H1 (cell line): ENCODE measurements around the gene KISS1R.
"Not testable (repeated sequence)": the region's sequence is repeated elsewhere in the genome, so short reads cannot be mapped to it uniquely, and the experiment has no call there.

ENCODE experiments used
- CEBPB ChIP-seq: IDR thresholded peaks from 2 replicates; pipeline ENCODE4 v1.6.1; 2012; ENCODE audit warnings: low read depth, low read length
- EZH2 ChIP-seq: fragments of 200-600 bp; sonication (generic); IDR thresholded peaks from 2 replicates; pipeline ENCODE4 v1.7.1; 2012; ENCODE audit warnings: low read depth, mild to moderate bottlenecking, moderate library complexity, low read length, inconsistent platforms; ENCODE audit not compliant: severe bottlenecking
- MAX ChIP-seq: IDR thresholded peaks from 2 replicates; pipeline ENCODE4 v1.6.1; 2012; ENCODE audit warnings: inconsistent platforms
- POLR2A ChIP-seq, 2 experiments: IDR thresholded peaks; 1 replicate in 1 of 2; 2 replicates in 1 of 2; pipeline ENCODE4 v1.6.1; 2011; ENCODE audit warnings: low read depth in 2 of 2, low read length in 2 of 2, mild to moderate bottlenecking in 2 of 2; ENCODE audit errors: control extremely low read depth in 1 of 2
- POLR2AphosphoS5 ChIP-seq: IDR thresholded peaks from 2 replicates; pipeline ENCODE4 v1.6.1; 2011; ENCODE audit warnings: low read depth, low read length
- RNF2 ChIP-seq: fragments of 200-900, 300-1000 bp; sonication (generic); IDR thresholded peaks from 2 replicates; pipeline ENCODE4 v1.7.1; 2016; ENCODE audit warnings: borderline replicate concordance, low read depth, mild to moderate bottlenecking, antibody characterized with exemption, low read length; ENCODE audit not compliant: poor library complexity, severe bottlenecking; ENCODE audit errors: missing control alignments
- SIN3A ChIP-seq, 2 experiments: IDR thresholded peaks in 1 of 2; conservative IDR thresholded peaks in 1 of 2; 2 replicates each; pipeline ENCODE4 v1.6.1; 2011 to 2012; ENCODE audit warnings: low read length in 2 of 2, improper control_type of control experiment in 1 of 2, low read depth in 1 of 2, mild to moderate bottlenecking in 1 of 2
- SP1 ChIP-seq: IDR thresholded peaks from 2 replicates; pipeline ENCODE4 v1.6.1; 2011; ENCODE audit warnings: low read depth, low read length
- SUZ12 ChIP-seq: fragments of 200-600 bp; sonication (generic); IDR thresholded peaks from 2 replicates; pipeline ENCODE4 v1.6.1; 2012; ENCODE audit warnings: mild to moderate bottlenecking, inconsistent platforms, low read length, moderate library complexity, mixed read lengths
- TF ChIP-seq, protein P1 (sequence below), 3 experiments: IDR thresholded peaks; 1 replicate in 2 of 3; 2 replicates in 1 of 3; pipeline versions ENCODE4 v1.5.1 to v1.6.1; 2011; ENCODE audit warnings: low read length in 3 of 3, mild to moderate bottlenecking in 3 of 3, inconsistent platforms in 2 of 3, low read depth in 1 of 3, moderate library complexity in 1 of 3; ENCODE audit not compliant: insufficient read depth in 1 of 3; ENCODE audit errors: control extremely low read depth in 1 of 3

DNA sequence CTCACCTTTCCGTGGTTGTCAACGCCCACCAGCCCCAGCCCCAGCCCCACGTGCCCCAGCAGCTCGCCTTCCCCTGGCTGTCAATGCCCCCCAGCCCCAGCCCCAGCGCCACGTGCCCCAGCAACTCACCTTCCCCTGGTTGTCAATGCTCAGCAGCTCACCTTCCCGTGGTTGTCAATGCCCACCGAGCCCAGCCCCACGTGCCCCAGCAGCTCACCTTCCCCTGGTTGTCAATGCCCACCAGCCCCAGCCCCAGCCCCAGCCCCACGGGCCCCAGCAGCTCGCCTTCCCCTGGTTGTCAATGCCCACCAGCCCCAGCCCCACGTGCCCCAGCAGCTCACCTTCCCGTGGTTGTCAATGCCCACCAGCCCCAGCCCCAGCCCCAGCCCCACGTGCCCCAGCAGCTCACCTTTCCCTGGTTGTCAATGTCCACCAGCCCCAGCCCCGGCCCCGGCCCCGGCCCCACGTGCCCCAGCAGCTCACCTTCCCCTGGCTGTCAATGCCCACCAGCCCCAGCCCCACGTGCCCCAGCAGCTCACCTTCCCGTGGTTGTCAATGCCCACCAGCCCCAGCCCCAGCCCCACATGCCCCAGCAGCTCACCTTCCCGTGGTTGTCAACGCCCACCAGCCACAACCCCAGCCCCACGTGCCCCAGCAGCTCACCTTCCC is 39.0 kb upstream of the KISS1R start:
- TF ChIP-seq, protein P1, sequence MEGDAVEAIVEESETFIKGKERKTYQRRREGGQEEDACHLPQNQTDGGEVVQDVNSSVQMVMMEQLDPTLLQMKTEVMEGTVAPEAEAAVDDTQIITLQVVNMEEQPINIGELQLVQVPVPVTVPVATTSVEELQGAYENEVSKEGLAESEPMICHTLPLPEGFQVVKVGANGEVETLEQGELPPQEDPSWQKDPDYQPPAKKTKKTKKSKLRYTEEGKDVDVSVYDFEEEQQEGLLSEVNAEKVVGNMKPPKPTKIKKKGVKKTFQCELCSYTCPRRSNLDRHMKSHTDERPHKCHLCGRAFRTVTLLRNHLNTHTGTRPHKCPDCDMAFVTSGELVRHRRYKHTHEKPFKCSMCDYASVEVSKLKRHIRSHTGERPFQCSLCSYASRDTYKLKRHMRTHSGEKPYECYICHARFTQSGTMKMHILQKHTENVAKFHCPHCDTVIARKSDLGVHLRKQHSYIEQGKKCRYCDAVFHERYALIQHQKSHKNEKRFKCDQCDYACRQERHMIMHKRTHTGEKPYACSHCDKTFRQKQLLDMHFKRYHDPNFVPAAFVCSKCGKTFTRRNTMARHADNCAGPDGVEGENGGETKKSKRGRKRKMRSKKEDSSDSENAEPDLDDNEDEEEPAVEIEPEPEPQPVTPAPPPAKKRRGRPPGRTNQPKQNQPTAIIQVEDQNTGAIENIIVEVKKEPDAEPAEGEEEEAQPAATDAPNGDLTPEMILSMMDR (IDR thresholded peaks at IDR 0.05; ENCODE audit: control extremely low read depth in 1 of 3, insufficient read depth in 1 of 3, low read depth in 1 of 3, low read length in 3 of 3): not testable (repeated sequence)
- TF ChIP-seq RNF2; SUZ12; EZH2; POLR2AphosphoS5; SIN3A (conservative IDR thresholded peaks at IDR 0.05 in 1 of 2, IDR thresholded peaks at IDR 0.05 in 1 of 2; ENCODE audit: low read depth in 1 of 2, low read length in 2 of 2); CEBPB; POLR2A (IDR thresholded peaks at IDR 0.05; ENCODE audit: control extremely low read depth in 1 of 2, low read depth in 2 of 2, low read length in 2 of 2); MAX; SP1: not testable (repeated sequence)
